Neural crest cell (in vitro differentiated cells): ENCODE data around the gene ADRA1B. TPM values are rescaled to one million over a fixed set of nuclear protein-coding genes. Genes with fewer than 3 reads are reported as not detected.

Experiments used
- DNase-seq: peaks from one replicate; pipeline ENCODE4 v3.0.0; 2021; ENCODE audit warnings: low read depth, mixed read lengths, low spot score
- H3K27ac Mint-ChIP-seq: one replicate; pipeline ENCODE4 v1.8.0; 2021; ENCODE audit warnings: mild to moderate bottlenecking, mixed read lengths; ENCODE audit not compliant: unreplicated experiment
- H3K27me3 Mint-ChIP-seq: 2 replicates; pipeline ENCODE4 v1.8.0; 2021; ENCODE audit warnings: low read depth, mild to moderate bottlenecking, mixed read lengths
- H3K36me3 Mint-ChIP-seq: 2 replicates; pipeline ENCODE4 v1.8.0; 2021; ENCODE audit warnings: low read depth, mild to moderate bottlenecking, mixed read lengths
- H3K4me1 Mint-ChIP-seq: 2 replicates; pipeline ENCODE4 v1.8.0; 2021; ENCODE audit warnings: mixed read lengths
- H3K4me3 Mint-ChIP-seq: one replicate; pipeline ENCODE4 v1.8.0; 2021; ENCODE audit warnings: mild to moderate bottlenecking, mixed read lengths
- H3K9me3 Mint-ChIP-seq: 2 replicates; pipeline ENCODE4 v1.8.0; 2021; ENCODE audit warnings: mixed read lengths
- CTCF ChIP-seq: fragments of 200-600 bp; sonication (generic); conservative IDR thresholded peaks from 2 replicates; pipeline ENCODE4 v1.5.0; 2021; ENCODE audit warnings: antibody characterized with exemption, mild to moderate bottlenecking
- long read RNA-seq: library from polyadenylated mRNA; unstranded; transcript quantifications from one replicate; pipeline ENCODE4 v2.0.0, GENCODE V29; 2020
- total RNA-seq: library from RNA; stranded (reverse); gene quantifications from 2 replicates; pipeline ENCODE4 v1.2.1, GENCODE V29; 2021

Gene ADRA1B
- 0.19 and 0.32 TPM in 2 replicates for total RNA-seq
- long read RNA-seq: 0 reads

- H3K4me1 Mint-ChIP-seq: peaks cover 32% of the 10 kb centered on the region
- H3K36me3 Mint-ChIP-seq: no peaks in the 10 kb centered on the region
- no peak within 1 kb of the TSS for H3K27ac Mint-ChIP-seq
- H3K9me3 Mint-ChIP-seq: no peaks in the 10 kb centered on the region
- TF ChIP-seq CTCF: peak; percentile 67
- H3K27me3 Mint-ChIP-seq: peaks cover 52% of the 10 kb centered on the region
- peak; percentile 67 for DNase-seq
- peak within 1 kb of the TSS; percentile 85 for H3K4me3 Mint-ChIP-seq
These were observed at the start of gene ADRA1B for GRCh38 chr5:159915904-159916840. ADRA1B (plus strand) TSS chr5:159916482; CDS start chr5:159916906, 424 bp downstream.

GRCh38 chr5:159873680-159874079 lies 42.6 kb upstream of the ADRA1B start:
- H3K9me3 Mint-ChIP-seq: no peaks in the 10 kb centered on the region
- H3K36me3 Mint-ChIP-seq: no peaks in the 10 kb centered on the region
- DNase-seq: no peak
- H3K4me3 Mint-ChIP-seq: no peak overlapping the region
- peaks cover 17% of the 10 kb centered on the region for H3K27me3 Mint-ChIP-seq
- no peak overlapping the region for H3K27ac Mint-ChIP-seq
- TF ChIP-seq CTCF: no peak
- H3K4me1 Mint-ChIP-seq: peaks cover under 1% of the 10 kb centered on the region

- Mint-ChIP-seq H3K9me3 (no peaks in the 10 kb centered on the region), H3K4me1 (peaks cover 7% of the 10 kb centered on the region)
- no peak for TF ChIP-seq CTCF
These were observed 42.0 kb upstream of the ADRA1B start for GRCh38 chr5:159874263-159874662.

GRCh38 chr5:159877016-159877415 lies 39.3 kb upstream of the ADRA1B start:
- H3K36me3 Mint-ChIP-seq: no peaks in the 10 kb centered on the region
- TF ChIP-seq CTCF: no peak
- no peak overlapping the region for H3K27ac Mint-ChIP-seq
- DNase-seq: no peak
- H3K9me3 Mint-ChIP-seq: no peaks in the 10 kb centered on the region
- H3K4me1 Mint-ChIP-seq: peaks cover 10% of the 10 kb centered on the region
- peaks cover 4% of the 10 kb centered on the region for H3K27me3 Mint-ChIP-seq
- H3K4me3 Mint-ChIP-seq: no peak overlapping the region

More at GRCh38 chr5:159874263-159874662, 42.0 kb upstream of the ADRA1B start:
- DNase-seq: no peak
- no peak overlapping the region for H3K4me3 Mint-ChIP-seq
- no peaks in the 10 kb centered on the region for H3K36me3 Mint-ChIP-seq
- H3K27me3 Mint-ChIP-seq: peaks cover 11% of the 10 kb centered on the region
- no peak overlapping the region for H3K27ac Mint-ChIP-seq

GRCh38 chr5:159877894-159878448 lies 38.3 kb upstream of the ADRA1B start:
- H3K36me3 Mint-ChIP-seq: no peaks in the 10 kb centered on the region
- no peak overlapping the region for H3K4me3 Mint-ChIP-seq
- H3K27ac Mint-ChIP-seq: no peak overlapping the region
- H3K9me3 Mint-ChIP-seq: no peaks in the 10 kb centered on the region
- H3K4me1 Mint-ChIP-seq: peaks cover 10% of the 10 kb centered on the region
- DNase-seq: no peak
- peaks cover 8% of the 10 kb centered on the region for H3K27me3 Mint-ChIP-seq
- TF ChIP-seq CTCF: no peak
